Measurements from ENCODE around the gene CYP2R1. TPM values are rescaled to one million over a fixed set of nuclear protein-coding genes. Genes with fewer than 3 reads are reported as not detected.

The CYP2R1 gene
- 10 to 100 TPM in 6 of 7 donors, 1 to 10 TPM in 1; 9.6 to 30.3 (median 15.6) TPM for total RNA-seq
- polyA plus RNA-seq: 10 to 100 TPM; 23.5 to 45.0 (median 32.7) TPM
- long read RNA-seq, donor 1, partial matches to known transcripts: 10 of 13 reads
- long read RNA-seq, donor 1, other reads (novel, unspliced or antisense): 0 of 13 reads
- long read RNA-seq, donor 2, partial matches to known transcripts: 5 of 5 reads
- long read RNA-seq, donor 2, other reads (novel, unspliced or antisense): 0 of 5 reads

DNA sequence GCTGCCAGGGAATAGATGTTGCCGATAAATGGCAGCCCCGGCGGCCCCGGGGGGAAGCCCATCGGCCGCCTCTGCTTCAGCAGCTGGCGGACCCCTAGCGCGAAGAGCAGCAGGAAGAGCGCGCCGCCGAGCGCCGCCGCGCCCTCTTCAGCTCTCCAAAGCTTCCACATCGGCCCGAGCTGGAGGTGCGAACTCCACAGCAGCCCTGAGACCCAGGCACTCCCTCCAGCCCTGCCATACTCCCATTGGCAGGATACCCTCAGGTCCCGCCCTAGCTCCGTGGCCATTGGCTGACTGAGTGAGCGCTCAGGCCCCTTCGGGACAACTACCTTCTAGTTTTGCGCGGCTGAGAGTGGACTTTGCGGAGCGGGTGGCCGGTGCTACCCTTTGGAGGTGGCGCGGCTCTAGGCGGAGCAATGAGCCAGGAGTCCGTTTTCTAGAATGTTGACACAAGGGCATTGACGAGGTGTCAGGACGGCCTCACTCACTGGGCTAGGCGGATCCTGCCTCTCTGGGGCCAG is at the start of gene CYP2R1:
CYP2R1 (minus strand) TSS at position 196 of the 521 bp plus-strand sequence; CDS start at position 170, 26 bp downstream.
- 0 to 1% (median 0%) methylated on average over 17 to 36 of the region's 36 CpGs for WGBS, 5 donors

DNA sequence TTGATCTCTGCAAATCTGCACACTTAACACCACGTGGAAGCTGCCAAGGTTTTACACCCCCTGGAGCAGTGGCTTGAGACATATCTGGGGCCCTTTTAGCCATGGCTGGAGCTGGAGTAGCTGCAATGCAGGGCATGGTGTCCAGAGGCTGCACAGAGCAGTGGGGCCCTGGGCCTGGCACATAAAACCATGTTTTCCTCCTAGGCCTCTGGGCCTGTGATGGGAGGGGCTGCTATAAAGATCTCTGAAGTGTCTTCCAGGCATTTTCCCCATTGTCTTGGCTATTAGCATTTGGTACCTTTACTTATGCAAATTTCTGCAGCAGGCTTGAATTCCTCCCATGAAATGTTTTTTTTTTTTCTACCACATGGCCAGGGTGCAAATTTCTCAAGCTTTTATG is 46.9 kb upstream of the CYP2R1 start:
- Histone ChIP-seq H3K27ac (no peak overlapping the region), H3K9me3 (peaks cover 0 to 4% (median 0%) of the 10 kb centered on the region in 8 donors), H3K27me3 (replicated peaks in 1 of 7) (no peaks in the 10 kb centered on the region), H3K36me3 (no peaks in the 10 kb centered on the region), H3K4me3 (no peak overlapping the region), H3K4me1 (no peaks in the 10 kb centered on the region)
- DNase-seq: no peak
- intact Hi-C loops (cut with DNase I; ENCODE audit: low total_unique reads): no loop called here
- TF ChIP-seq CTCF (IDR thresholded peaks at IDR 0.05 in 8 of 11, conservative IDR thresholded peaks at IDR 0.05 in 3 of 11): no peak
- no peak for TF ChIP-seq POLR2AphosphoS5 (IDR thresholded peaks at IDR 0.05)
- no peak for TF ChIP-seq POLR2A (IDR thresholded peaks at IDR 0.05)
- WGBS, 5 donors: 53 to 86% (median 64%) methylated on average over 1 of the region's 1 CpG

More for the DNA sequence above, at the start of gene CYP2R1:
- Histone ChIP-seq H3K9me3 (no peaks in the 10 kb centered on the region), H3K4me1 (peaks cover 8 to 64% (median 29%) of the 10 kb centered on the region in 6 donors), H3K4me3 (peak within 1 kb of the TSS; percentile 72 to 79 (median 76)), H3K36me3 (no peaks in the 10 kb centered on the region), H3K27ac (peak within 1 kb of the TSS; percentile 90 to 97 (median 96)), H3K27me3 (replicated peaks in 1 of 7) (no peaks in the 10 kb centered on the region)
- TF ChIP-seq POLR2AphosphoS5 (IDR thresholded peaks at IDR 0.05) (peak; percentile 53 to 89 (median 89)), POLR2A (IDR thresholded peaks at IDR 0.05) (peak in 1 of 3 donors; percentile 34), CTCF (IDR thresholded peaks at IDR 0.05 in 8 of 11, conservative IDR thresholded peaks at IDR 0.05 in 3 of 11) (peak in 2 of 11 experiments; percentile 33 to 44)
- intact Hi-C loops (cut with DNase I; ENCODE audit: low total_unique reads): no loop called here
- peak; percentile 97 for DNase-seq

DNA sequence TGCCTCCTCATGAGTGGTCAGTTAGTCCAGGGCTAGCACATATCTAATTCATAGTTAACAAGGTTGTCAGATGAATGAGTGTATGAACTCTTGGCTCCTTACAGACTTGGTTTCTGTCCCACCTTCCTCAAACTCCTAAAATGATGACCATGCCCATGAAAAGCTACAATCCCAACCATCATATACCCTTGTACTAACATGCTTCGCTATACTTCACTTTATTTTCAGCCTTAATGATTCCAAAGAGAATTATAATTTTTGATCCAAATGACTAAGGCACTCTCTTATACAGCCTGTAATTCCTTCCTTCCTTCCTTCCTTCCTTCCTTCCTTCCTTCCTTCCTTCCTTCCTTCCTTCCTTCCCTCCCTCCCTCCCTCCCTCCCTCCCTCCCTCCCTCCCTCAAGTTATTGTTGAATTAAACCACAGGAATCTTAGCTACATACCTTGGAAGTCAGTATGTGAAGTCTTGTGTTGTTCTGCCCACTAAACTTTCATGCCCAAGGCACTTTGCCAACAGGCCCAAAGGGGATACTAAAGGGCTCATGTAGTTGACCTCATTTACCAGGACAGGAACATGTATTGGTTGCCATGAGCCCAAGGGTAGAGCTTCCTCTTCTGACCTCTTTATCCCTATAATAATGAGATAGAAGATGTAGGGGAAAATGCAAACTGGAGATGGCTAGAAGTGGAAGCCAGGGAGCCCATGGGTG is 42.8 kb upstream of the CYP2R1 start:
- Histone ChIP-seq H3K9me3 (peaks cover 0 to 4% (median 0%) of the 10 kb centered on the region in 8 donors), H3K4me3 (no peak overlapping the region), H3K4me1 (no peaks in the 10 kb centered on the region), H3K36me3 (no peaks in the 10 kb centered on the region), H3K27ac (no peak overlapping the region), H3K27me3 (replicated peaks in 1 of 7) (peaks cover 0 to 8% (median 0%) of the 10 kb centered on the region in 7 donors)
- TF ChIP-seq POLR2A (IDR thresholded peaks at IDR 0.05) (no peak), CTCF (IDR thresholded peaks at IDR 0.05 in 8 of 11, conservative IDR thresholded peaks at IDR 0.05 in 3 of 11) (no peak), POLR2AphosphoS5 (IDR thresholded peaks at IDR 0.05) (no peak)
- DNase-seq: no peak
- intact Hi-C loops (cut with DNase I; ENCODE audit: low total_unique reads): no loop called here
- WGBS, 5 donors: 51 to 95% (median 88%) methylated on average over 1 of the region's 1 CpG

DNA sequence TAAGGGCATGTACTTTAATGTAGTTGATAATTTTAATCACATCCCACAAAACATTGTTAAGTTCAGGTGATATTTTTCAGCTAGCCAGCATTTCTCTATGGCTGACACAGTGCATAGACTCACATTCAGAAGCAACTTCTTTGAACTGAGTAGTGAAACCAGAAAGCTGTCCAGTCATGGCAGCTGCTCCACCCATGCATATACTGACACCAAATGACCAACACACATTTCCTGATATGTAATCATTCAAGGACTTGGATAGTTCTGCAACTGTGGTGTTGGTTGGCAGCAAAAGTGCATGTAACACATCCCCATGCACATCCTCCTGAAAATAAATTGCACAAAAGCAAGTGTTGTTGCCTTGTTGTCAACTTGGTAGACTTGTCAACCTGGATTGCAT is 40.4 kb upstream of the CYP2R1 start:
- Histone ChIP-seq H3K4me1 (no peaks in the 10 kb centered on the region), H3K27me3 (replicated peaks in 1 of 7) (peaks cover 0 to 12% (median 0%) of the 10 kb centered on the region in 7 donors), H3K4me3 (no peak overlapping the region), H3K9me3 (peaks cover 0 to 16% (median 9%) of the 10 kb centered on the region in 8 donors), H3K27ac (no peak overlapping the region), H3K36me3 (no peaks in the 10 kb centered on the region)
- DNase-seq: no peak
- intact Hi-C loops (cut with DNase I; ENCODE audit: low total_unique reads): no loop called here
- TF ChIP-seq CTCF (IDR thresholded peaks at IDR 0.05 in 8 of 11, conservative IDR thresholded peaks at IDR 0.05 in 3 of 11) (no peak), POLR2AphosphoS5 (IDR thresholded peaks at IDR 0.05) (no peak), POLR2A (IDR thresholded peaks at IDR 0.05) (no peak)

Measured in spleen (tissue), 13 donors.